B cell (primary cell): ENCODE data around the gene TBC1D1. TPM values are rescaled to one million over a fixed set of nuclear protein-coding genes. Genes with fewer than 3 reads are reported as not detected.

Experiments used
- ATAC-seq: fragments of 200-7000 bp; cut with Tn5 transposase; one replicate; pipeline ENCODE4 v1.10.0; 2021; ENCODE audit warnings: low read depth, mild to moderate bottlenecking, moderate number of reproducible peaks, moderate library complexity
- CTCF ChIA-PET: fragments of 350-600 bp; sonication (Branson Sonifier 250); formaldehyde crosslinking; loops from one replicate; lab custom pipeline; 2021; ENCODE audit warnings: antibody characterized with exemption, inconsistent platforms; lab: Charles Lee
- POLR2A ChIA-PET: fragments of 350-600 bp; sonication (Branson Sonifier 250); formaldehyde crosslinking; loops from one replicate; lab custom pipeline; 2021; ENCODE audit warnings: antibody characterized with exemption; lab: Charles Lee
- DNase-seq: peaks from one replicate; pipeline ENCODE4 v3.0.0; 2013
- H2AFZ ChIP-seq: 2 replicates; pipeline ENCODE4 v1.6.1; 2012; ENCODE audit warnings: mild to moderate bottlenecking, low read depth, low read length; ENCODE audit not compliant: insufficient read depth, poor library complexity, severe bottlenecking
- H3K27ac ChIP-seq, 2 donors: 1 replicate in 1 of 2; 2 replicates in 1 of 2; pipeline ENCODE4 v1.5.1; 2012 to 2013; ENCODE audit warnings: low read length in 2 of 2, mild to moderate bottlenecking in 2 of 2, moderate library complexity in 1 of 2
- H3K27me3 ChIP-seq, 4 experiments: fragments of 200-600 bp in 1 of 4; sonication (generic) in 1 of 4; replicated peaks in 1 of 4; 1 replicate in 2 of 4; 2 replicates in 2 of 4; pipeline versions ENCODE4 v1.6.1 to v1.7.0; 2013 to 2016; ENCODE audit warnings: low read length in 3 of 4, mild to moderate bottlenecking in 2 of 4, mixed read lengths in 1 of 4, moderate library complexity in 1 of 4; ENCODE audit not compliant: insufficient read depth in 4 of 4, control insufficient read depth in 3 of 4; ENCODE audit errors: control extremely low read depth in 1 of 4
- H3K36me3 ChIP-seq, 2 experiments: replicated peaks in 1 of 2; 1 replicate in 1 of 2; 2 replicates in 1 of 2; pipeline versions ENCODE4 v1.6.1 to v1.7.1; 2013; ENCODE audit warnings: low read length in 1 of 2; ENCODE audit not compliant: insufficient read depth in 2 of 2, control insufficient read depth in 1 of 2; ENCODE audit errors: control extremely low read depth in 1 of 2, extremely low read depth in 1 of 2
- H3K4me1 ChIP-seq, 2 donors: fragments of 200-600 bp in 1 of 2; sonication (generic) in 1 of 2; 1 replicate in 1 of 2; 2 replicates in 1 of 2; pipeline versions ENCODE4 v1.5.1 to v1.6.1; 2013 to 2017; ENCODE audit warnings: low read length in 2 of 2; ENCODE audit not compliant: control insufficient read depth in 2 of 2, insufficient read depth in 2 of 2
- H3K4me2 ChIP-seq: replicated peaks from 2 replicates; pipeline ENCODE3; 2012; ENCODE audit warnings: mild to moderate bottlenecking, low read depth, low read length; ENCODE audit not compliant: poor library complexity, severe bottlenecking
- H3K4me3 ChIP-seq, 5 experiments: fragments of 200-600 bp in 1 of 5; sonication (generic) in 1 of 5; 1 replicate in 3 of 5; 2 replicates in 2 of 5; pipeline versions ENCODE4 v1.5.1 to v1.7.0; 2011 to 2016; ENCODE audit warnings: low read length in 4 of 5, mild to moderate bottlenecking in 4 of 5, low read depth in 2 of 5, control low read depth in 1 of 5, moderate library complexity in 1 of 5; ENCODE audit not compliant: insufficient read depth in 1 of 5; ENCODE audit errors: control extremely low read depth in 1 of 5, extremely low read depth in 1 of 5
- H3K79me2 ChIP-seq: fragments of 200-600 bp; sonication (generic); one replicate; pipeline ENCODE4 v1.6.0; 2016; ENCODE audit warnings: low read length; ENCODE audit not compliant: control insufficient read depth, insufficient read depth
- H3K9ac ChIP-seq: fragments of 200-600 bp; sonication (generic); 2 replicates; pipeline ENCODE4 v1.6.1; 2017; ENCODE audit warnings: mild to moderate bottlenecking, low read length, moderate library complexity
- H3K9me3 ChIP-seq, 3 donors: one replicate each; pipeline versions ENCODE4 v1.6.1 to v1.7.1; 2013; ENCODE audit warnings: low read length in 2 of 3; ENCODE audit not compliant: control insufficient read depth in 2 of 3, insufficient read depth in 1 of 3; ENCODE audit errors: control extremely low read depth in 1 of 3
- H4K20me1 ChIP-seq: 2 replicates; pipeline ENCODE4 v1.6.0; 2012; ENCODE audit warnings: mild to moderate bottlenecking, low read length; ENCODE audit not compliant: insufficient read depth, control insufficient read depth, poor library complexity, severe bottlenecking
- H3K27ac Mint-ChIP-seq: one replicate; pipeline ENCODE4 v1.8.0; 2021; ENCODE audit warnings: mixed read lengths
- H3K27me3 Mint-ChIP-seq: one replicate; pipeline ENCODE4 v1.8.0; 2021; ENCODE audit warnings: mixed read lengths
- H3K4me1 Mint-ChIP-seq: one replicate; pipeline ENCODE4 v1.8.0; 2021; ENCODE audit warnings: mixed read lengths
- H3K4me3 Mint-ChIP-seq: one replicate; pipeline ENCODE4 v1.8.0; 2021; ENCODE audit warnings: mixed read lengths
- H3K9me3 Mint-ChIP-seq: one replicate; pipeline ENCODE4 v1.8.0; 2022; ENCODE audit warnings: mixed read lengths; ENCODE audit not compliant: insufficient read depth
- EZH2 ChIP-seq: IDR thresholded peaks from 2 replicates; pipeline ENCODE4 v1.6.1; 2012; ENCODE audit warnings: borderline replicate concordance, low read depth, mild to moderate bottlenecking, moderate library complexity, low read length; ENCODE audit not compliant: insufficient read depth, poor library complexity, severe bottlenecking
- WGBS: methylation state at CpG from one replicate; pipeline ENCODE4 v1.1.5; 2013; ENCODE audit warnings: missing lambda C conversion rate; ENCODE audit not compliant: insufficient coverage; 5-methylcytosine and 5-hydroxymethylcytosine counted together
- intact Hi-C: fragments of 100-400 bp; cut with micrococcal nuclease; formaldehyde crosslinking; loops from one replicate; pipeline ENCODE4 v1.10.0; 2022
- polyA plus RNA-seq: library from polyadenylated mRNA; depleted of rRNA; stranded (reverse); fragments of >200 nt; gene quantifications from 2 replicates; pipeline ENCODE4 v1.2.3, GENCODE V29; 2012
- total RNA-seq, 2 donors: library from RNA; stranded (reverse); fragments of 120-200 nt in 1 of 2; gene quantifications; 1 replicate in 1 of 2; 2 replicates in 1 of 2; pipeline versions ENCODE4 v1.2.3 to v1.2.4, GENCODE V29; 2013 to 2022
- TF ChIP-seq, protein P1 (sequence below): fragments of 200-600 bp; IDR thresholded peaks from one replicate; pipeline ENCODE4 v1.8.0; 2022; ENCODE audit warnings: antibody characterized with exemption, mild to moderate bottlenecking

Gene TBC1D1
- total and polyA plus RNA-seq, 2 donors (not counting 1 experiment from before 2014, with no cell fraction given) = 88.2 to 98.7 TPM

DNA sequence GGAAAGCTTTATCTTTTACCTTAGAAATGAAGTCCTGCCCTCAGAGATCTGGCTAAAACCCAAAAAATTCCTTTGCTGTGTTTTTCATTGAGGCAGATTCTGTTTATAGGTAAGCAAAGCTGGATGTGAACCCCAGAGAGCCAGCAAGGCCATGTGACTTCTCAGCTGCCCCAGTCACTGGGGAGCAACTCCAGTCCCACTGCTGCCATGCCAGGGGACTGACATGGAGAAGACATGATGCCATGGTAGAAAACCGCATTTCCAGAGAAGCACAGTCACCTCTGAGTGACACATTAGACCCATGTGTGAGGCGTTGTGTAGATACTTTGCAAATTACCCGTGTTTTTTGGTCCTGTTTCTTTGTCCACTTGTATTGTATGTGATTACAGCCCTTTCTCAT lies 114.8 kb downstream of the TBC1D1 start:
- no peak for DNase-seq
- peaks cover 6 to 7% of the 10 kb centered on the region in 2 experiments for H3K36me3 ChIP-seq
- TF ChIP-seq, protein P1, sequence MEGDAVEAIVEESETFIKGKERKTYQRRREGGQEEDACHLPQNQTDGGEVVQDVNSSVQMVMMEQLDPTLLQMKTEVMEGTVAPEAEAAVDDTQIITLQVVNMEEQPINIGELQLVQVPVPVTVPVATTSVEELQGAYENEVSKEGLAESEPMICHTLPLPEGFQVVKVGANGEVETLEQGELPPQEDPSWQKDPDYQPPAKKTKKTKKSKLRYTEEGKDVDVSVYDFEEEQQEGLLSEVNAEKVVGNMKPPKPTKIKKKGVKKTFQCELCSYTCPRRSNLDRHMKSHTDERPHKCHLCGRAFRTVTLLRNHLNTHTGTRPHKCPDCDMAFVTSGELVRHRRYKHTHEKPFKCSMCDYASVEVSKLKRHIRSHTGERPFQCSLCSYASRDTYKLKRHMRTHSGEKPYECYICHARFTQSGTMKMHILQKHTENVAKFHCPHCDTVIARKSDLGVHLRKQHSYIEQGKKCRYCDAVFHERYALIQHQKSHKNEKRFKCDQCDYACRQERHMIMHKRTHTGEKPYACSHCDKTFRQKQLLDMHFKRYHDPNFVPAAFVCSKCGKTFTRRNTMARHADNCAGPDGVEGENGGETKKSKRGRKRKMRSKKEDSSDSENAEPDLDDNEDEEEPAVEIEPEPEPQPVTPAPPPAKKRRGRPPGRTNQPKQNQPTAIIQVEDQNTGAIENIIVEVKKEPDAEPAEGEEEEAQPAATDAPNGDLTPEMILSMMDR = no peak
- no peak for TF ChIP-seq EZH2
- POLR2A ChIA-PET = no interaction called here
- Mint-ChIP-seq H3K4me1 (peaks cover 59% of the 10 kb centered on the region), H3K27me3 (no peaks in the 10 kb centered on the region), H3K4me3 (no peak overlapping the region), H3K9me3 (no peaks in the 10 kb centered on the region), H3K27ac (no peak overlapping the region)
- H3K9ac ChIP-seq = no peak overlapping the region
- peaks cover 92% of the 10 kb centered on the region for H3K79me2 ChIP-seq
- no peaks in the 10 kb centered on the region for H3K27me3 ChIP-seq
- WGBS = no CpG with 5 or more reads among the region's 3 CpGs
- H4K20me1 ChIP-seq = peaks cover 73% of the 10 kb centered on the region
- no peak overlapping the region for H3K27ac ChIP-seq
- CTCF ChIA-PET = interaction anchor here (0.8 kb wide), 1 partner anchor 33 kb away, joined by 3 read pairs; no protein-coding TSS in a partner anchor
- H2AFZ ChIP-seq = no peak overlapping the region
- no peak overlapping the region for H3K4me2 ChIP-seq
- H3K4me3 ChIP-seq = no peak overlapping the region
- intact Hi-C loops = no loop called here
- H3K9me3 ChIP-seq = no peaks in the 10 kb centered on the region
- ATAC-seq = no peak
- H3K4me1 ChIP-seq = peaks cover 10 to 15% of the 10 kb centered on the region in 2 donors

DNA sequence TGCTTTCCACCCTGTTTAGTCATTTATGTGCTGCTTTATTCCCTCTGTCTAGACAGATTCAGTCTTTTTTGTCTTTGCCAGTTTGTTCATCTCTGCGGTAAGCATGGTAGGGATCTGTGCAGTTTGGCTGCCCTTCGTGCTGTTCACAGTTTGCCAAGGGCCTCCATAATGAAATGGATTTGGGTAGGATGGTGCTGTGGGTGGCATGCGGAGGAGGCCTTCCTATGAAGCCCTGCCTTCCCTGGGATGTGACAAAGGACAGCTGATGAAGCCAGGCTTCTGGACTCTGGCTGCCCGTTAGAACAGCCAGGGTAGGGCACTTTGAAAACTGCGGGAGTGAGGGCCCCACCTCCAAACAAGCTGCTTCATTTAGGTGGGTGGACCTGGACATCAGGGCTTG lies 116.8 kb downstream of the TBC1D1 start:
- DNase-seq (no peak), ATAC-seq (no peak)
- WGBS = 73% methylated on average over 4 of the region's 5 CpGs
- no peak overlapping the region for H3K4me3 Mint-ChIP-seq
- H3K27me3 Mint-ChIP-seq = no peaks in the 10 kb centered on the region
- Histone ChIP-seq H3K4me1 (peaks cover 7 to 15% of the 10 kb centered on the region in 2 donors), H3K9ac (no peak overlapping the region), H4K20me1 (peaks cover 64% of the 10 kb centered on the region), H3K27me3 (no peaks in the 10 kb centered on the region), H3K4me2 (no peak overlapping the region), H3K36me3 (peaks cover 0 to 2% of the 10 kb centered on the region in 2 experiments), H3K4me3 (no peak overlapping the region), H3K9me3 (no peaks in the 10 kb centered on the region), H2AFZ (no peak overlapping the region), H3K79me2 (peaks cover 91% of the 10 kb centered on the region), H3K27ac (no peak overlapping the region)
- TF ChIP-seq, protein P1 = no peak
- TF ChIP-seq EZH2 = no peak
- intact Hi-C loops = no loop called here
- ChIA-PET CTCF (no interaction called here), POLR2A (no interaction called here)
- H3K27ac Mint-ChIP-seq = peak overlapping the region; percentile 8
- H3K9me3 Mint-ChIP-seq = no peaks in the 10 kb centered on the region
- H3K4me1 Mint-ChIP-seq = peaks cover 57% of the 10 kb centered on the region
